GM12875 (cell line): ENCODE results near the gene MOB3C.

ENCODE experiments used
- H3K4me3 ChIP-seq: one replicate; pipeline ENCODE4 v1.5.1; 2011; ENCODE audit warnings: low read depth, low read length, control low read depth
- TF ChIP-seq, protein P1 (sequence below): IDR thresholded peaks from 2 replicates; pipeline ENCODE4 v1.5.1; 2011; ENCODE audit warnings: low read depth, mild to moderate bottlenecking, control low read depth, inconsistent platforms, low read length, moderate library complexity, borderline replicate concordance; ENCODE audit not compliant: insufficient read depth

The MOB3C gene

GRCh38 chr1:46605232-46605631 is 11.4 kb downstream of the MOB3C start:
- no peak overlapping the region for H3K4me3 ChIP-seq
- TF ChIP-seq, protein P1, sequence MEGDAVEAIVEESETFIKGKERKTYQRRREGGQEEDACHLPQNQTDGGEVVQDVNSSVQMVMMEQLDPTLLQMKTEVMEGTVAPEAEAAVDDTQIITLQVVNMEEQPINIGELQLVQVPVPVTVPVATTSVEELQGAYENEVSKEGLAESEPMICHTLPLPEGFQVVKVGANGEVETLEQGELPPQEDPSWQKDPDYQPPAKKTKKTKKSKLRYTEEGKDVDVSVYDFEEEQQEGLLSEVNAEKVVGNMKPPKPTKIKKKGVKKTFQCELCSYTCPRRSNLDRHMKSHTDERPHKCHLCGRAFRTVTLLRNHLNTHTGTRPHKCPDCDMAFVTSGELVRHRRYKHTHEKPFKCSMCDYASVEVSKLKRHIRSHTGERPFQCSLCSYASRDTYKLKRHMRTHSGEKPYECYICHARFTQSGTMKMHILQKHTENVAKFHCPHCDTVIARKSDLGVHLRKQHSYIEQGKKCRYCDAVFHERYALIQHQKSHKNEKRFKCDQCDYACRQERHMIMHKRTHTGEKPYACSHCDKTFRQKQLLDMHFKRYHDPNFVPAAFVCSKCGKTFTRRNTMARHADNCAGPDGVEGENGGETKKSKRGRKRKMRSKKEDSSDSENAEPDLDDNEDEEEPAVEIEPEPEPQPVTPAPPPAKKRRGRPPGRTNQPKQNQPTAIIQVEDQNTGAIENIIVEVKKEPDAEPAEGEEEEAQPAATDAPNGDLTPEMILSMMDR = no peak

DNA sequence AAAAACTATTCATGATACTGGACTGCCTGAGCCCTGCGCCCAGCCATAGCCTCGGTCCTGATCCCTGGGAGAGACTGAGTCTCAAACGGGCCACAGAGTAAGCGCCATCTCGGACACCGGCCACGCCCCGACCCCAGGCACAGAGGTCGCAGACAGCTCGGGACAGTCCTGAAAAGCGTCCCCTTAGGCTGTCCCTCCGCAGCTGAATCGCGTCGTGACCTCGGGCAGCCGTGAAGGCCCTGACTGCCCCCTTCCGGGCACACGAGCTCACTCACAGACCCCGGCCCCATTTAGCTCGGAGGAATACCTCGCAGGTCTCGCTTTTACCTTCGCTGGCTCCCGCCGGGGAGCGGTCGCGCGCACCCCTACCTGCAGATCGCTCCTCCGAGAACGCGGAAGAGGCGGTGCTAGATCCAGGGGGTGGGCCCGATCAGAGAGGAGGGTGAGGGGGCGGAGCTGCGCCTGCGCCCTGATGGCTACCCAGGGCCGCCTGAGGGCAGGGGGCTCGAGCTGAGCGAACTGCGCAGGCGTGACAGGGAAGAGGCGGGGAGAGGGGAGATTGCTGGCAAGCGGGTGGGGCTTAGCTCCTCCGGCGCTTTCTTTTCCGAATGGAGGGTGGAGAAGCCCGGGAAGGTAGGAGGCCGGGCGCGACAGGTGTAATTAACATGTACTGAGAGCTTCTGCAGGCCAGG is 12.6 kb downstream of the MOB3C start, which contains the start of gene MKNK1:
Gene MKNK1, minus strand, starts transcription at position 411 of the 692 bp plus-strand sequence. CDS start 20,941 bp downstream, outside the sequence.
- peak within 1 kb of the TSS; percentile 81 for H3K4me3 ChIP-seq
- TF ChIP-seq, protein P1 = no peak

DNA sequence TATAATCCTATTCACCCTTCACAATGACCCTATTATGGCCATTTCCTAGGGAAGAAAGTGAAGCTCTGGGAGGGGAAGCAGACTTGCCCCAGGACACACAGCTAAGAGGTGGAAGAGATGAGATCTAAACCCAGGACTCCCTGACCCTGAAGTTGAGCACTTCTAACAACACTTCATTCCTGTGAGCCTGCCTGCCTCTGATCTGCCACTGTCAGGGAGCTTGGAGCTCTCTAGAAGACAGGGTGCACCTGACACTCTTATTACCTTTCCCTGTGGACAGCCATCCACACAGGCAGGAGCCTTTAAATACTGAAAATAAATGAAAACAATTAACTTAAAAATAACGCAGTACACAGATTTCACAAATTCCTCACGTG is 13.1 kb downstream of the MOB3C start:
- TF ChIP-seq, protein P1 = no peak
- peak overlapping the region; percentile 81 for H3K4me3 ChIP-seq

DNA sequence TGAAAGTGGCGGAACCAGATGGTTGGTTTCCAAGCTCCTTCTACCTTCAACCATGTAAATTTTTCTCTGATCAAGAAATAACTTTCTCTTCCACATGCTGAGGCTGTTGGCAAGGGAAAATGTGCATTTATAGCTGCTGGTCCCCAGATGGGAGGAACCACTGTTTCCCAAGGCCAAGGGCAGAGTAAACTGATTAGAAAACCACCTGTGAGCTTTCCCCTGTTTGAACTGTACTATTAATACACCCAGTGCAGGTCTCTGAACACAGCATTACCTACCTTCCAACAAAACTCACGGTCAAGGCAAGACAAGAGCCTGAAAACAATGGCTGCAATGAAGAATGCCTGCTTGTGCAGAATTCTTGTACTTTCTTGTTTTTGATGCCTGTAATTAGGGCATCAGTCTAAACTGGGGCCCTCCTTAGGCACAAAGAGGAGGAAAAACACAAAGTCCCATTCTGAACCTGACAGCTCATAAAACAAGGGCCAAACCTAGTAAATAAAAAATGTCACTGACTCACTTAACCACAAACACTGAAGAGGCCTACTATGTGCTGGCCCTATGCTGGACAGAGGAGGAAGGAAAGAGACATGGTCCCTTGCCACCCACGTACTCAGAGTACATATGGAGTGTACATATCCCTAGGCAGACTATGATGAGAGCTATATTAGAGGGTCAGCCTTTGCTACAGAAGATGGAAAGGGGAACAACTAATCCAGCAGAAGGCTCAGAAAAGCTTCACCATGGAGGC is 15.2 kb downstream of the MOB3C start:
- TF ChIP-seq, protein P1 = no peak

DNA sequence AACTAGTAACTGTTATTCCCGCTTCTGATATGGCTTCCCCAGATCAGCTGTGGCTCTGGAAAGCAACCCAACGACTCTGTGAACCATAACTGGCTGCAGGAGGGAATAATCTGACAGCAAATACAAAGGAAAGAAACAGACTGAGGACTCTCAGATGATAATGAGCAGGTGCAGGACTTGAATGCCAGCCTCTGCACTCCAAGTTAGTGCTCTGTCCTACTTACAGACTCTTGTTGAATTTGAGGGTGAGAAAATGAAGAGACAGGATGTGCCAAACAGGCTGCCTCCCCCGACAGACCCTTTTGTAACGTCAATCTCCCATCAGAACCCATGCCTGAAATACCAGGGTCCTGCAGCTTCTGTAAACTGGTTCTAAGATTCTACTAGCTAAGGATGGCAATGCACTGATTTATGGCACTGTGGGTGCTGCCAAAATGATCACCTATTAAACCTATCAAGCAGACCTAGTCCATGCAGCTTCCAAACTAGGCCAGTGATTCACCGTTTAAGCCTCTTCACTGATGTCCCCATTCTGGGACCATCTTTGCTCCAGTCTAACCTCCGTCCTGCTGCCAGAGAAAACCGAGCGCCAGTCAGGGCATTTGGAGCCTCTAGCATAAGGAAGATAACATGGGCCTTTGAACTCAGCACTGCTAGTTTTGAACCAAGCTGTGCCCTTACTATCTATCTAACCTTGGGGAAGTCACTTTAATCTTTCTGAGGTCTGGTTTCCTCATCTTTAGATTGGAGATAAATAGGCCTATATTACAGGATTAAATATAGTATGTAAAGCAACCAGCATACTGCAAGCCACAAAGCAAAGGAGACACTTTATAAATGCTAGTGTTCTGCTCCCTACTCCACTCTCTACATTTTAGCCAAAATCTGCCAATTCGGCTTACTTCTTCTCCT is 17.3 kb downstream of the MOB3C start:
- no peak overlapping the region for H3K4me3 ChIP-seq
- TF ChIP-seq, protein P1 = no peak

More for the DNA sequence above, 15.2 kb downstream of the MOB3C start:
- no peak overlapping the region for H3K4me3 ChIP-seq

DNA sequence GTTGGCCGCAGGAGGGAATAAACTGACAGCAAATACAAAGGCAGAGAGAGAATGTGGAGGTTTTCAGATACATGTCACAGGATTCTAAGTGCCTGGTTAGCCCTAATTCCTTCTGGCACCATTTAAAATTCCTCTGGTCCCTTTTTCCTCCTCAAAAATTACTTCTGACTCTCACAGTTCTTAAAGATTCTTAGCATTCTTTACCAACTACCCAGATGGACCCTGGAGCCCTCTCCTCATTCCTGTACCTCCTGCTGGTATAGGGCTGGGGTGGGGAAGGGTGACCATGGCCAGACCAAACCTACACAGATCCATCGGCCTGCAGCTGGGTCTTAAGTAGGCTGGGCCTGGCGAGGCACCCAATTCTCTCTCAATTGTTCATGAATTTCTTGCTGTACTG is 19.8 kb downstream of the MOB3C start:
- TF ChIP-seq, protein P1 = no peak

More for the DNA sequence above, 19.8 kb downstream of the MOB3C start:
- H3K4me3 ChIP-seq = no peak overlapping the region
